OCI-LY7 (cell line): ENCODE results near the gene CIC. TPM values are rescaled to one million over a fixed set of nuclear protein-coding genes. Genes with fewer than 3 reads are reported as not detected.

ENCODE experiments used
- BruUV-seq: library from RNA; stranded (reverse); fragments of 400-500 nt; replicated peaks from 2 replicates; lab custom pipeline; 2021; lab: Mats Ljungman, UMichigan
- CTCF ChIA-PET: fragments of 300-600 bp; sonication (Branson Sonifier 250); formaldehyde crosslinking; loops from one replicate; lab custom pipeline; 2022; ENCODE audit warnings: antibody characterized with exemption; ENCODE audit not compliant: unreplicated experiment; lab: Charles Lee
- POLR2A ChIA-PET: fragments of 300-600 bp; sonication (Branson Sonifier 250); formaldehyde crosslinking; loops from one replicate; lab custom pipeline; 2022; ENCODE audit warnings: antibody characterized with exemption; lab: Charles Lee
- DNase-seq: peaks from one replicate; pipeline ENCODE4 v3.0.0-alpha.2; 2015; ENCODE audit warnings: low spot score
- H2AFZ ChIP-seq: fragments of 200-600 bp; sonication (generic), shearing (Covaris generic); 2 replicates; pipeline ENCODE4 v1.6.1; 2014; ENCODE audit warnings: mild to moderate bottlenecking, antibody characterized with exemption, low read length, moderate library complexity
- H3K27ac ChIP-seq: fragments of 200-600 bp; sonication (generic); 2 replicates; pipeline ENCODE4 v1.5.1; 2014; ENCODE audit warnings: mixed run types, low read depth, mild to moderate bottlenecking, moderate library complexity, low read length, inconsistent platforms; ENCODE audit not compliant: poor library complexity, severe bottlenecking
- H3K36me3 ChIP-seq: fragments of 200-600 bp; sonication (generic); 2 replicates; pipeline ENCODE4 v1.6.1; 2014; ENCODE audit warnings: mild to moderate bottlenecking, antibody characterized with exemption, low read length, moderate library complexity, mixed read lengths; ENCODE audit not compliant: insufficient read depth
- H3K4me1 ChIP-seq: fragments of 200-600 bp; sonication (generic); 2 replicates; pipeline ENCODE4 v1.5.1; 2014; ENCODE audit warnings: mild to moderate bottlenecking, low read length; ENCODE audit not compliant: insufficient read depth, poor library complexity, severe bottlenecking
- H3K4me2 ChIP-seq: fragments of 200-600 bp; sonication (generic); 2 replicates; pipeline ENCODE4 v1.6.1; 2014; ENCODE audit warnings: mild to moderate bottlenecking, low read length
- H3K4me3 ChIP-seq: fragments of 200-600 bp; sonication (generic); 2 replicates; pipeline ENCODE4 v1.5.1; 2014; ENCODE audit warnings: mild to moderate bottlenecking, low read depth, low read length; ENCODE audit not compliant: poor library complexity, severe bottlenecking
- H3K79me2 ChIP-seq: fragments of 200-600 bp; sonication (generic); 2 replicates; pipeline ENCODE4 v1.6.1; 2016; ENCODE audit warnings: low read depth, mild to moderate bottlenecking, low read length, moderate library complexity, mixed read lengths; ENCODE audit not compliant: insufficient read depth
- H3K9me2 ChIP-seq: fragments of 200-600 bp; sonication (generic); 2 replicates; pipeline ENCODE4 v1.6.1; 2016; ENCODE audit warnings: mild to moderate bottlenecking, low read length, mixed read lengths; ENCODE audit not compliant: insufficient read depth
- H3K9me3 ChIP-seq: fragments of 200-600 bp; sonication (generic); 2 replicates; pipeline ENCODE4 v1.6.1; 2014; ENCODE audit warnings: mild to moderate bottlenecking, mixed run types, low read length, mixed read lengths
- H4K20me1 ChIP-seq: fragments of 200-600 bp; sonication (generic); 2 replicates; pipeline ENCODE4 v1.6.1; 2014; ENCODE audit warnings: mild to moderate bottlenecking, antibody characterized with exemption, low read length, moderate library complexity, mixed read lengths; ENCODE audit not compliant: insufficient read depth
- EZH2phosphoT487 ChIP-seq: fragments of 200-600 bp; sonication (generic); IDR thresholded peaks from 2 replicates; pipeline ENCODE4 v1.6.1; 2018; ENCODE audit warnings: low read depth, borderline replicate concordance, mild to moderate bottlenecking, mixed run types, antibody characterized with exemption, low read length, moderate library complexity, mixed read lengths
- intact Hi-C: fragments of 100-400 bp; cut with micrococcal nuclease; formaldehyde crosslinking; loops from one replicate; pipeline ENCODE4 v1.10.0; 2022; ENCODE audit not compliant: unreplicated experiment
- total RNA-seq, 2 experiments: library from RNA; depleted of rRNA in 1 of 2; stranded (reverse); fragments of >200 nt in 1 of 2; shearing (Covaris generic) in 1 of 2; gene quantifications; 2 replicates each; pipeline ENCODE4 v1.2.3, GENCODE V29; 2014 to 2022
- TF ChIP-seq, protein P1 (sequence below): fragments of 200-600 bp; sonication (generic); conservative IDR thresholded peaks from 2 replicates; pipeline ENCODE4 v1.5.1; 2014; ENCODE audit warnings: mild to moderate bottlenecking, antibody characterized with exemption, low read length, moderate library complexity, mixed read lengths

The CIC gene
- total RNA-seq, 2 experiments from 2014 or later, result 26.8 to 48.2 TPM

- Histone ChIP-seq H3K4me3 (no peak overlapping the region), H3K9me2 (no peaks in the 10 kb centered on the region), H3K79me2 (no peaks in the 10 kb centered on the region), H3K9me3 (no peaks in the 10 kb centered on the region), H4K20me1 (no peaks in the 10 kb centered on the region), H3K4me1 (no peaks in the 10 kb centered on the region), H3K27ac (no peak overlapping the region), H3K36me3 (peaks cover 80% of the 10 kb centered on the region), H3K4me2 (no peak overlapping the region), H2AFZ (no peak overlapping the region)
- TF ChIP-seq, protein P1, sequence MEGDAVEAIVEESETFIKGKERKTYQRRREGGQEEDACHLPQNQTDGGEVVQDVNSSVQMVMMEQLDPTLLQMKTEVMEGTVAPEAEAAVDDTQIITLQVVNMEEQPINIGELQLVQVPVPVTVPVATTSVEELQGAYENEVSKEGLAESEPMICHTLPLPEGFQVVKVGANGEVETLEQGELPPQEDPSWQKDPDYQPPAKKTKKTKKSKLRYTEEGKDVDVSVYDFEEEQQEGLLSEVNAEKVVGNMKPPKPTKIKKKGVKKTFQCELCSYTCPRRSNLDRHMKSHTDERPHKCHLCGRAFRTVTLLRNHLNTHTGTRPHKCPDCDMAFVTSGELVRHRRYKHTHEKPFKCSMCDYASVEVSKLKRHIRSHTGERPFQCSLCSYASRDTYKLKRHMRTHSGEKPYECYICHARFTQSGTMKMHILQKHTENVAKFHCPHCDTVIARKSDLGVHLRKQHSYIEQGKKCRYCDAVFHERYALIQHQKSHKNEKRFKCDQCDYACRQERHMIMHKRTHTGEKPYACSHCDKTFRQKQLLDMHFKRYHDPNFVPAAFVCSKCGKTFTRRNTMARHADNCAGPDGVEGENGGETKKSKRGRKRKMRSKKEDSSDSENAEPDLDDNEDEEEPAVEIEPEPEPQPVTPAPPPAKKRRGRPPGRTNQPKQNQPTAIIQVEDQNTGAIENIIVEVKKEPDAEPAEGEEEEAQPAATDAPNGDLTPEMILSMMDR, result no peak
- no peak for TF ChIP-seq EZH2phosphoT487
- no TSS peak for BruUV-seq
- CTCF ChIA-PET, result no interaction called here
- intact Hi-C loops, result no loop called here
- DNase-seq, result no peak
- POLR2A ChIA-PET, result no interaction called here
Observed at GRCh38 chr19:42293948-42294347, 24.9 kb downstream of the CIC start.

DNA sequence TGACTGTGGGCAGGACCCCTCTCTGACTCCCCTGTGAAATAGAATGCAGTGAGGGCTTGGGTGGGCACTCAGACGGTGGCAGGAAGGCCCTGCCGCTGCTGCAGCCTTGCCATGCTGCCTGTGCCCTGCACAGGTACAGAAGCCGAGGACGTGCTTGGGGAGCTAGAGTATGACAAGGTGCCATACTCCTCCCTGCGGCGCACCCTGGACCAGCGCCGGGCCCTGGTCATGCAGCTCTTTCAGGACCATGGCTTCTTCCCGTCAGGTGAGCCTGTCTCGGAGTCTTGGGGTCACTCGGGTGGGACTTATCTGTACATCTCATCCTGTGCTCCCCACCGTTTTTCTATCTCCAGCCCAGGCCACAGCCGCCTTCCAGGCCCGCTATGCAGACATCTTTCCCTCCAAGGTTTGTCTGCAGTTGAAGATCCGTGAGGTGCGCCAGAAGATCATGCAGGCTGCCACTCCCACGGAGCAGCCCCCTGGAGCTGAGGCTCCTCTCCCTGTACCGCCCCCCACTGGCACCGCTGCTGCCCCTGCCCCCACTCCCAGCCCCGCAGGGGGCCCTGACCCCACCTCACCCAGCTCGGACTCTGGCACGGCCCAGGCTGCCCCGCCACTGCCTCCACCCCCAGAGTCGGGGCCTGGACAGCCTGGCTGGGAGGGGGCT is 25.6 kb downstream of the CIC start:
- no peaks in the 10 kb centered on the region for H3K79me2 ChIP-seq
- H3K4me1 ChIP-seq, result no peaks in the 10 kb centered on the region
- no peak for DNase-seq
- ChIA-PET CTCF (no interaction called here), POLR2A (no interaction called here)
- H4K20me1 ChIP-seq, result no peaks in the 10 kb centered on the region
- peaks cover 73% of the 10 kb centered on the region for H3K36me3 ChIP-seq
- no peak overlapping the region for H3K4me2 ChIP-seq
- TF ChIP-seq, protein P1, result no peak
- TF ChIP-seq EZH2phosphoT487, result no peak
- no TSS peak for BruUV-seq
- no peaks in the 10 kb centered on the region for H3K9me3 ChIP-seq
- H2AFZ ChIP-seq, result no peak overlapping the region
- intact Hi-C loops, result loop anchor here (5.0 kb wide), 1 partner anchor 162 kb away; the partner anchor contains the start of gene POU2F2
- H3K9me2 ChIP-seq, result no peaks in the 10 kb centered on the region
- no peak overlapping the region for H3K27ac ChIP-seq
- no peak overlapping the region for H3K4me3 ChIP-seq

GRCh38 chr19:42295342-42295741 is 26.3 kb downstream of the CIC start:
- TSS peak; percentile 80 for BruUV-seq
- no peak overlapping the region for H3K27ac ChIP-seq
- H3K79me2 ChIP-seq, result no peaks in the 10 kb centered on the region
- peaks cover 66% of the 10 kb centered on the region for H3K36me3 ChIP-seq
- intact Hi-C loops, result loop anchor here (5.0 kb wide), 1 partner anchor 163 kb away; the partner anchor contains the start of gene POU2F2
- H3K9me3 ChIP-seq, result no peaks in the 10 kb centered on the region
- H3K4me1 ChIP-seq, result no peaks in the 10 kb centered on the region
- POLR2A ChIA-PET, result interaction anchor here (0.7 kb wide), 1 partner anchor 52 kb away, joined by 3 read pairs; no protein-coding TSS in a partner anchor
- no peaks in the 10 kb centered on the region for H4K20me1 ChIP-seq
- TF ChIP-seq, protein P1, result no peak
- TF ChIP-seq EZH2phosphoT487, result no peak
- H3K4me2 ChIP-seq, result no peak overlapping the region
- no peak for DNase-seq
- CTCF ChIA-PET, result no interaction called here
- no peak overlapping the region for H2AFZ ChIP-seq
- no peaks in the 10 kb centered on the region for H3K9me2 ChIP-seq
- H3K4me3 ChIP-seq, result no peak overlapping the region
